ENCODE measurements around the gene RIN3. TPM values are rescaled to one million over a fixed set of nuclear protein-coding genes. Genes with fewer than 3 reads are reported as not detected.

The RIN3 gene
- total RNA-seq, 1 donor from 2014 or later, result 0.22 TPM

DNA sequence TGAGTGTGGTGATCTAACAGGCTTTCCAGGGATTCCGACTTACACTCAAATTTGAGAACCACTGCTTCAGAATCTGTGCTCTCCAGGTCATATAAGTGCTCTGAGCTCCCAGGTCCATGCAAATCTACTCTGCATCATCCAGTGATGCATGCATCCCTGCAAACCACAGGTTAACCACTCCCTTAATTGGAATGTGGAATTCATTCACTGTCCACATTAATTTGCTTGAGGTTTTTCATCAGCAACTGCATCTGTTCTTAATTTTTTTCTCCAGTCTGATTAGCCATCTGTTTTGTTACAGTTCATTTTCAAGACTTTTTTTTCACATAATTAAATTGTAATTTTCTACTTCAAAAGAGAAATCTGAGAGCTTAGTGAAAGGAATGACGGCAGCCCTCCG is 43.4 kb upstream of the RIN3 start:
- no peak overlapping the region for H2AFZ ChIP-seq (replicated peaks)
- H3K79me2 ChIP-seq (ENCODE audit: low read depth), result no peaks in the 10 kb centered on the region
- no peaks in the 10 kb centered on the region for H3K36me3 Mint-ChIP-seq
- H3K9ac ChIP-seq, result no peak overlapping the region
- no peak overlapping the region for H3K4me2 ChIP-seq
- H3K27me3 ChIP-seq, result no peaks in the 10 kb centered on the region
- no peaks in the 10 kb centered on the region for H3K4me1 ChIP-seq
- no peak overlapping the region for H3K4me3 Mint-ChIP-seq
- H3K27ac Mint-ChIP-seq, result no peak overlapping the region
- peaks cover 20% of the 10 kb centered on the region for H3K9me3 Mint-ChIP-seq
- H3F3A ChIP-seq (ENCODE audit: low read depth), result no peaks in the 10 kb centered on the region
- TF ChIP-seq, protein P1, sequence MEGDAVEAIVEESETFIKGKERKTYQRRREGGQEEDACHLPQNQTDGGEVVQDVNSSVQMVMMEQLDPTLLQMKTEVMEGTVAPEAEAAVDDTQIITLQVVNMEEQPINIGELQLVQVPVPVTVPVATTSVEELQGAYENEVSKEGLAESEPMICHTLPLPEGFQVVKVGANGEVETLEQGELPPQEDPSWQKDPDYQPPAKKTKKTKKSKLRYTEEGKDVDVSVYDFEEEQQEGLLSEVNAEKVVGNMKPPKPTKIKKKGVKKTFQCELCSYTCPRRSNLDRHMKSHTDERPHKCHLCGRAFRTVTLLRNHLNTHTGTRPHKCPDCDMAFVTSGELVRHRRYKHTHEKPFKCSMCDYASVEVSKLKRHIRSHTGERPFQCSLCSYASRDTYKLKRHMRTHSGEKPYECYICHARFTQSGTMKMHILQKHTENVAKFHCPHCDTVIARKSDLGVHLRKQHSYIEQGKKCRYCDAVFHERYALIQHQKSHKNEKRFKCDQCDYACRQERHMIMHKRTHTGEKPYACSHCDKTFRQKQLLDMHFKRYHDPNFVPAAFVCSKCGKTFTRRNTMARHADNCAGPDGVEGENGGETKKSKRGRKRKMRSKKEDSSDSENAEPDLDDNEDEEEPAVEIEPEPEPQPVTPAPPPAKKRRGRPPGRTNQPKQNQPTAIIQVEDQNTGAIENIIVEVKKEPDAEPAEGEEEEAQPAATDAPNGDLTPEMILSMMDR (IDR thresholded peaks at IDR 0.05), result no peak
- TF ChIP-seq EZH2 (IDR thresholded peaks at IDR 0.05) (no peak), EZH2phosphoT487 (IDR thresholded peaks at IDR 0.05) (no peak)
- H3K27me3 Mint-ChIP-seq (ENCODE audit: insufficient read depth, low read depth), result peaks cover 3% of the 10 kb centered on the region
- H4K20me1 ChIP-seq (ENCODE audit: low read depth), result no peaks in the 10 kb centered on the region
- no peak overlapping the region for H3K27ac ChIP-seq
- no peaks in the 10 kb centered on the region for H3K9me3 ChIP-seq (ENCODE audit: low read depth)
- H3K36me3 ChIP-seq, result no peaks in the 10 kb centered on the region
- H3K4me1 Mint-ChIP-seq, result peaks cover 10% of the 10 kb centered on the region
- no peak for DNase-seq (ENCODE audit: low spot score)
- no peak overlapping the region for H3K4me3 ChIP-seq

GRCh38 chr14:92470811-92471210 is 42.8 kb upstream of the RIN3 start:
- no peak overlapping the region for H3K4me2 ChIP-seq
- H3K4me1 Mint-ChIP-seq, result peaks cover 10% of the 10 kb centered on the region
- TF ChIP-seq, protein P1 (IDR thresholded peaks at IDR 0.05), result no peak
- TF ChIP-seq EZH2 (IDR thresholded peaks at IDR 0.05) (no peak), EZH2phosphoT487 (IDR thresholded peaks at IDR 0.05) (no peak)
- H3K27me3 Mint-ChIP-seq (ENCODE audit: insufficient read depth, low read depth), result peaks cover 3% of the 10 kb centered on the region
- no peak overlapping the region for H3K4me3 ChIP-seq
- no peak overlapping the region for H3K27ac ChIP-seq
- H3K36me3 ChIP-seq, result no peaks in the 10 kb centered on the region
- H2AFZ ChIP-seq (replicated peaks), result no peak overlapping the region
- H3K36me3 Mint-ChIP-seq, result no peaks in the 10 kb centered on the region
- H4K20me1 ChIP-seq (ENCODE audit: low read depth), result no peaks in the 10 kb centered on the region
- no peaks in the 10 kb centered on the region for H3F3A ChIP-seq (ENCODE audit: low read depth)
- H3K4me3 Mint-ChIP-seq, result no peak overlapping the region
- H3K9ac ChIP-seq, result no peak overlapping the region
- no peaks in the 10 kb centered on the region for H3K27me3 ChIP-seq
- no peaks in the 10 kb centered on the region for H3K9me3 ChIP-seq (ENCODE audit: low read depth)
- no peak overlapping the region for H3K27ac Mint-ChIP-seq
- peaks cover 20% of the 10 kb centered on the region for H3K9me3 Mint-ChIP-seq
- no peak for DNase-seq (ENCODE audit: low spot score)
- H3K79me2 ChIP-seq (ENCODE audit: low read depth), result no peaks in the 10 kb centered on the region
- no peaks in the 10 kb centered on the region for H3K4me1 ChIP-seq

DNA sequence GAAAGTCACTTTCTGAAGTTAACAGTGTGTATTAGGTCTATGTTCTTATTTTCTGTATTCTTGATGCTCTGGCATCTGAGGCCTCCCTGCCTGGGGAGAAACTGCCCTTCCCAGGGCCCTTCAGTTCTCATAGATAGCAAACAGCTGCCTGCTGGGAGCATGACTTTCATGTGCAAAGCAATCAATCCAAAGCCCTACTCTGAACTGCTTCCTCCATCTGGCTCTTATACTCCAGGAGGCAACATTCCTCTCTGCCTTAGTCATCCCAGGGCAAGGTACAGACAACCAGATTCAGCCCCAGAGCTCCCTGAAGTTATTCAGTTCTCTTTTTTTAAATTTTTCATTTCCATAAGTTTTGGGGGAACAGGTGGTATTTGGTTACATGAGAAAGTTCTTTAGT is 41.7 kb upstream of the RIN3 start:
- Histone ChIP-seq H4K20me1 (ENCODE audit: low read depth) (no peaks in the 10 kb centered on the region), H3K4me1 (no peaks in the 10 kb centered on the region), H3K79me2 (ENCODE audit: low read depth) (no peaks in the 10 kb centered on the region), H3F3A (ENCODE audit: low read depth) (no peaks in the 10 kb centered on the region), H3K27ac (no peak overlapping the region), H3K9me3 (ENCODE audit: low read depth) (no peaks in the 10 kb centered on the region), H3K27me3 (no peaks in the 10 kb centered on the region), H3K4me3 (no peak overlapping the region), H3K9ac (no peak overlapping the region), H3K36me3 (no peaks in the 10 kb centered on the region), H3K4me2 (no peak overlapping the region), H2AFZ (replicated peaks) (no peak overlapping the region)
- no peak for DNase-seq (ENCODE audit: low spot score)
- Mint-ChIP-seq H3K4me1 (peaks cover 10% of the 10 kb centered on the region), H3K27ac (peak overlapping the region; percentile 78), H3K27me3 (ENCODE audit: insufficient read depth, low read depth) (peaks cover 3% of the 10 kb centered on the region), H3K36me3 (no peaks in the 10 kb centered on the region), H3K4me3 (no peak overlapping the region), H3K9me3 (peaks cover 20% of the 10 kb centered on the region)
- TF ChIP-seq EZH2 (IDR thresholded peaks at IDR 0.05) (no peak), EZH2phosphoT487 (IDR thresholded peaks at IDR 0.05) (no peak)
- TF ChIP-seq, protein P1 (IDR thresholded peaks at IDR 0.05), result no peak

Measured in neural progenitor cell (in vitro differentiated cells).